ENCODE results near the gene GRIK3.

DNA sequence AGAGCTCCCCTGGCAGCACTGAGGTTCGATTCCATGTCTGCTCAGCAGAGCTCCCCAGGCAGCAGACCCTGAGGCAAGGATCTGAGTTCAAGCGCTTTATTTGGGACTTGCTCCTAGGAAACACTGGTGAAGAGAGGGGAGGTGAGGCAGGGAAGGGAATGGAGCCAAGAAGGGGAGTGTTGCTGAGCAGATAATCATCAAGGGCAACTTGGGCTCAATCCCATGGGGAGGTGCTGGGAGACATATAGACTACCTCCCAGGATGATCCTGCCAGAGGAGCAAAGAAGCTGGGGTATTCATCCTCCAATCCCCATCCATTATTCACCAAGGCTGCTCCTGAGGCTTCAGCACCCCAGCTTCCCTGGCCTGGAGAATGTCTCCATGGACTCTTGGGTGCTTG, 47.0 kb downstream of the GRIK3 start:
- TF ChIP-seq CTCF (IDR thresholded peaks at IDR 0.05) (no peak), POLR2A (IDR thresholded peaks at IDR 0.05) (no peak)
